Measurements from ENCODE around the gene PRKG1. TPM values are rescaled to one million over a fixed set of nuclear protein-coding genes. Genes with fewer than 3 reads are reported as not detected.
"Not testable (repeated sequence)": the region's sequence is repeated elsewhere in the genome, so short reads cannot be mapped to it uniquely, and the experiment has no call there.

PRKG1 gene
- total RNA-seq, 2 donors from 2014 or later: 0.42 TPM; not detected in 1

GRCh38 chr10:51257511-51258248 lies 183.4 kb downstream of the PRKG1 start:
- ATAC-seq (replicated peaks): no peak
- H3K4me1 Mint-ChIP-seq: no peaks in the 10 kb centered on the region

GRCh38 chr10:51260376-51260775 lies 186.1 kb downstream of the PRKG1 start:
- Mint-ChIP-seq H3K27ac (no peak overlapping the region), H3K27me3 (no peaks in the 10 kb centered on the region), H3K9me3 (no peaks in the 10 kb centered on the region), H3K4me1 (no peaks in the 10 kb centered on the region), H3K4me3 (no peak overlapping the region), H3K36me3 (ENCODE audit: low read depth) (no peaks in the 10 kb centered on the region)
- ATAC-seq (replicated peaks): no peak

More at GRCh38 chr10:51257511-51258248, 183.4 kb downstream of the PRKG1 start:
- Mint-ChIP-seq H3K36me3 (ENCODE audit: low read depth) (no peaks in the 10 kb centered on the region), H3K9me3 (no peaks in the 10 kb centered on the region), H3K27me3 (no peaks in the 10 kb centered on the region), H3K27ac (no peak overlapping the region), H3K4me3 (no peak overlapping the region)

- Mint-ChIP-seq H3K27me3 (no peaks in the 10 kb centered on the region), H3K9me3 (no peaks in the 10 kb centered on the region), H3K4me1 (no peaks in the 10 kb centered on the region), H3K4me3 (no peak overlapping the region), H3K27ac (no peak overlapping the region), H3K36me3 (ENCODE audit: low read depth) (no peaks in the 10 kb centered on the region)
- no peak for ATAC-seq (replicated peaks)
These were observed 192.2 kb downstream of the PRKG1 start for GRCh38 chr10:51266496-51266895.

DNA sequence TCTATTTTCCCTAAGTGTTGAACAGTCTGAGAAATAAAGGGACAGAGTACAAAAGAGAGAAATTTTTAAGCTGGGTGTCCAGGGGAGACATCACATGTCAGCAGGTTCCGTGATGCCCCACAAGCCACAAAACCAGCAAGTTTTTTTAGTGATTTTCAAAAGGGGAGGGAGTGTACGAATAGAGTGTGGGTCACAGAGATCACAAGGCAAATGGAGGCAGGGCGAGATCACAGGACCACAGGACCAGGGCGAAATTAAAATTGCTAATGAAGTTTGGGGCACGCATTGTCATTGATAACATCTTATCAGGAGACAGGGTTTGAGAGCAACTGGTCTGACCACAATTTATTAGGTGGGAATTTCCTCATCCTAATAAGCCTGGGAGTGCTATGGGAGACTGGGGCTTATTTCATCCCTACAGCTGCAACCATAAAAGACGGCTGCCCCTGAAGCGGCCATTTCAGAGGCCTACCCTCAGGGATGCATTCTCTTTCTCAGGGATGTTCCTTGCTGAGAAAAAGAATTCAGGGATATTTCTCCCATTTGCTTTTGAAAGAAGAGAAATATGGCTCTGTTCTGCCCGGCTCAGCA lies 193.8 kb downstream of the PRKG1 start:
- not testable (repeated sequence) for H3K9me3 Mint-ChIP-seq; H3K36me3 Mint-ChIP-seq (ENCODE audit: low read depth); ATAC-seq (replicated peaks); H3K4me3 Mint-ChIP-seq; H3K27me3 Mint-ChIP-seq; H3K4me1 Mint-ChIP-seq; H3K27ac Mint-ChIP-seq

DNA sequence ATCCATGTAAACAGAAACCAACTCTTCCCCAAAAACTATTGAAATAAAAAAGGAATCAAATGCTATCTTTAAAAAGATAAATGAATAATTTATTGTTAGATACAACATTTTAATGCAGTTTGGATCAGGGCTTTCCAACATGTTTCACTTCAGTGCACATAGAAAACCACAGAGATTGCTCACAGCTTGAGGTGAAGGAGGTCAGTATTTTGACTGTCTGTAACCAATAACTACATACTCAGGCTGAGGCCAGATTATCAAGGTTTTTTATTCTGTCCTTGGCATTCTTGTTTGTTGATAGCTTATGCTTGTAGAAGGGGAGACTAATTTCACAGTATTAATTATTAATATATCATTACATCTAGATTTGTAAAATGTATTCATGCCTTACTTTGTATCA lies 195.5 kb downstream of the PRKG1 start:
- Mint-ChIP-seq H3K36me3 (ENCODE audit: low read depth) (no peaks in the 10 kb centered on the region), H3K4me3 (no peak overlapping the region), H3K27me3 (no peaks in the 10 kb centered on the region), H3K9me3 (no peaks in the 10 kb centered on the region), H3K27ac (no peak overlapping the region), H3K4me1 (no peaks in the 10 kb centered on the region)
- ATAC-seq (replicated peaks): no peak

DNA sequence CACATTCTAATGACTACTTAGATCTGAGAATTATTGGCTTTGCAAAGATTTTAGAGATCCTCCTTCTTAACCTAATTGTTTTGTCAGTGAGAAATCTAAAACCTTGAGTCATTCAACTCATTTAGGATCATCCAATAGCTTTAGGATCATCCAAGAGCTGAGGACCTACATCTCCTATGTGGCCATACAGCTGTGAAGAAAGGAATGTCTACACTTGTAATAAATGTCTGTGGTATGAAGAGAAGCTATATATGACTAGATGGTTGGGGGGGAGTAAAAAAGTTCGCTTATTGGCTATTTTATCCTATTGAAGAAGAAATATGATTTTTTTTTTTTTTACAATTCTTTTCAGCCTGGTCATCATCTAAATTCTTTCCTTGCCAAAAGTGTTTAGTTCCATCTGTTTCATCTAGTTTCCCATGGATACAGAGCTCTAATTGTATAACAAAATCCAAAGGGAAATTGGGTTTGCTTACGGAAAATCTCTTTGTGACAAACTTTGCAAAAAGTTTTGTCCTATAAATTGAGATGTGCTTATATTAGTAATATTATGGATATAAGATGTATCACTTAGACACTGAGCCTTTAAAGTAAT lies 196.7 kb downstream of the PRKG1 start:
- Mint-ChIP-seq H3K36me3 (ENCODE audit: low read depth) (no peaks in the 10 kb centered on the region), H3K4me1 (no peaks in the 10 kb centered on the region), H3K4me3 (no peak overlapping the region), H3K27ac (no peak overlapping the region), H3K9me3 (peaks cover 3% of the 10 kb centered on the region), H3K27me3 (no peaks in the 10 kb centered on the region)
- ATAC-seq (replicated peaks): no peak

DNA sequence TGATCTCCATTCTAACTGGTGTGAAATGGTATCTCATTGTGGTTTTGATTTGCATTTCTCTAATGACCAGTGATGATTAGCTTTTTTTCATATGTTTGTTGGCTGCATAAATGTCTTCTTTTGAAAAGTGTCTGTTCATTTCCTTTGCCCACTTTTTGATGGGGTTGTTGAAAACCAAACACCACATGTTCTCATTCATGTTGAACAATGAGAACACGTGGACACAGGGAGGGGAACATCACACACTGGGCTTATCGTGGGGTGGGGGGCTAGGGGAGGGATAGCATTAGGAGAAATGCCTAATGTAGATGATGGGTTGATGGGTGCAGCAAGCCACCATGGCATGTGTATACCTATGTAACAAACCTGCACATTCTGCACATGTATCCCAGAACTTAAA lies 197.8 kb downstream of the PRKG1 start:
- not testable (repeated sequence) for H3K27ac Mint-ChIP-seq; ATAC-seq (replicated peaks)

DNA sequence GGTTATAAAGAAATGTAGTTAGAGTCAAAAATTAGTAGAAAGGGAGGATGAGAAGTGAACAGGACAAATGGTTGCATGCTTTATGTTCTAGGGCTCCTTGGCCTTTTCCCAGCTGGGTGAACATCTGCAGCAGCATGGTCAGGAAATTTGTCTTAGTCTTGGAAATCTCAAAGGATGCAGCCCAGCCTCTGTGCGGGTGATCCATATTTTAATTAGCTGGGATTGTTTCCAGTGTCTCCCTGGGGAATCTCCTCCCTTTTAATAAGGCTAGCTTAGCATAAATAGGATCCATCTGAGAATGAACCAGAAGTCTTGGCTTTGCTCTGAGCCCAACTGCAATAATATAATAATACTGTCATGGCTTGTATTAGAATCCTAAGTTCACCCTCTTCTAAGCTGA lies 198.3 kb downstream of the PRKG1 start:
- no peak for ATAC-seq (replicated peaks)
- no peak overlapping the region for H3K27ac Mint-ChIP-seq
- H3K4me1 Mint-ChIP-seq: no peaks in the 10 kb centered on the region
- peaks cover 3% of the 10 kb centered on the region for H3K9me3 Mint-ChIP-seq
- H3K4me3 Mint-ChIP-seq: no peak overlapping the region
- H3K36me3 Mint-ChIP-seq (ENCODE audit: low read depth): no peaks in the 10 kb centered on the region
- H3K27me3 Mint-ChIP-seq: no peaks in the 10 kb centered on the region

More for the DNA sequence above, 197.8 kb downstream of the PRKG1 start:
- H3K27me3 Mint-ChIP-seq; H3K36me3 Mint-ChIP-seq (ENCODE audit: low read depth); H3K9me3 Mint-ChIP-seq; H3K4me1 Mint-ChIP-seq; H3K4me3 Mint-ChIP-seq: not testable (repeated sequence)

DNA sequence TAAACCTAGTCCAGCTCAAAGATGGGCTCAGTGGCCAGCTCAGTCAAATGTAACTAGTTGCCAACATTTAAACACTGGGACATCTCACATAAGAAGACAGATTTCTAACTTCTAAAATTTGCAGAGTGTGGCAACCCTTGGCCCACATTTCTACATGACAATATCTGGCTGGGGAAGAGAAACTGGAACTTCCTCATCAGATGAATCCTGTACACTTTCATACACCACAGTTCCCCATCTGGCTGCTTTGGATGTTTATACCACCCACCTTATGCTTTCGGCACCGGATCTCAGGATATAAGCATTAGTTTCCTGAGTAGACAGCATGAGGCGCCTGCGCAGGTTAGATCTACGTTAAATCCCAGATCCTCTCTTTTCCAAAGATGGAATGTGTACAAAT lies 199.3 kb downstream of the PRKG1 start:
- Mint-ChIP-seq H3K27me3 (no peaks in the 10 kb centered on the region), H3K27ac (no peak overlapping the region), H3K36me3 (ENCODE audit: low read depth) (no peaks in the 10 kb centered on the region), H3K4me3 (no peak overlapping the region), H3K9me3 (peaks cover 3% of the 10 kb centered on the region), H3K4me1 (no peaks in the 10 kb centered on the region)
- no peak for ATAC-seq (replicated peaks)

- H3K36me3 Mint-ChIP-seq (ENCODE audit: low read depth); H3K27ac Mint-ChIP-seq; H3K27me3 Mint-ChIP-seq; H3K9me3 Mint-ChIP-seq; H3K4me3 Mint-ChIP-seq; ATAC-seq (replicated peaks); H3K4me1 Mint-ChIP-seq: not testable (repeated sequence)
These were observed 201.8 kb downstream of the PRKG1 start for GRCh38 chr10:51276097-51276496.

DNA sequence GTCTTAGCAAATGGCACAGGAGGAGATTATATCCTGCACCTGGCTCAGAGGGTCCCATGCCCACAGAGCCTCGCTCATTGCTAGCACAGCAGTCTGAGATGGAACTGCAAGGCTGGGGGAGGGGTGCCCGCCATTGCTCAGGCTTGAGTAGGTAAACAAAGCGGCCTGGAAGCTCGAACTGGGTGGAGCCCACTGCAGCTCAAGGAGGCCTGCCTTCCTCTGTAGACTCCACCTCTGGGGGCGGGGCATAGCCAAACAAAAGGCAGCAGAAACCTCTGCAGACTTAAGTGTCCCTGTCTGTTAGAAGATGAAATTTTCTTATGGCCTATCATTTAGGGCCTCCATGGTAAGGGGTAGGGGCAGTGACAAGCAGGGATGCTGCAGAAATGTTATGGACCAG lies 207.1 kb downstream of the PRKG1 start:
- H3K36me3 Mint-ChIP-seq (ENCODE audit: low read depth); H3K27me3 Mint-ChIP-seq; H3K4me1 Mint-ChIP-seq; H3K27ac Mint-ChIP-seq; H3K4me3 Mint-ChIP-seq; H3K9me3 Mint-ChIP-seq; ATAC-seq (replicated peaks): not testable (repeated sequence)

- H3K9me3 Mint-ChIP-seq: peaks cover 1% of the 10 kb centered on the region
- no peaks in the 10 kb centered on the region for H3K36me3 Mint-ChIP-seq (ENCODE audit: low read depth)
- H3K4me1 Mint-ChIP-seq: no peaks in the 10 kb centered on the region
- ATAC-seq (replicated peaks): no peak
- no peak overlapping the region for H3K27ac Mint-ChIP-seq
- H3K4me3 Mint-ChIP-seq: no peak overlapping the region
- peaks cover 3% of the 10 kb centered on the region for H3K27me3 Mint-ChIP-seq
These were observed 211.3 kb downstream of the PRKG1 start for GRCh38 chr10:51285601-51286000.

DNA sequence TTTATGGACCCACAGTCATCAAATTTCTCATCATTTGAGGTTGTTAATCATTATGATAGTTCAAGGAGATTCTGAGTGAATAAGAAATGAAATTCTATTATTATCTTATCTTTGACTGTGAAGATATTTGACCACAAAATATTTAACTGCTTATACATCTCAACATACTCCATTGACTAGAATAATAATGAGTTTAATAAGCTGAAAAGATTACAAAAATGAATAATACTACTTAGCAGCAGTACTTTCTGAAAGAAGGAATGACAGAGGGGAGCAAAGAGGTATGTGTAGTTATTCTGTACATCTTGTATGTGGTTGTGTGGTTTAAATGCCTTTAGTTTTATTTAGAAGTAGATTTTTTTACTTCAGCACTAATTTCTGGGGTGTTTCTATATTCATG lies 214.2 kb downstream of the PRKG1 start:
- H3K4me3 Mint-ChIP-seq: no peak overlapping the region
- peaks cover 3% of the 10 kb centered on the region for H3K27me3 Mint-ChIP-seq
- ATAC-seq (replicated peaks): no peak
- H3K4me1 Mint-ChIP-seq: no peaks in the 10 kb centered on the region
- no peaks in the 10 kb centered on the region for H3K36me3 Mint-ChIP-seq (ENCODE audit: low read depth)
- H3K27ac Mint-ChIP-seq: no peak overlapping the region
- H3K9me3 Mint-ChIP-seq: no peaks in the 10 kb centered on the region

DNA sequence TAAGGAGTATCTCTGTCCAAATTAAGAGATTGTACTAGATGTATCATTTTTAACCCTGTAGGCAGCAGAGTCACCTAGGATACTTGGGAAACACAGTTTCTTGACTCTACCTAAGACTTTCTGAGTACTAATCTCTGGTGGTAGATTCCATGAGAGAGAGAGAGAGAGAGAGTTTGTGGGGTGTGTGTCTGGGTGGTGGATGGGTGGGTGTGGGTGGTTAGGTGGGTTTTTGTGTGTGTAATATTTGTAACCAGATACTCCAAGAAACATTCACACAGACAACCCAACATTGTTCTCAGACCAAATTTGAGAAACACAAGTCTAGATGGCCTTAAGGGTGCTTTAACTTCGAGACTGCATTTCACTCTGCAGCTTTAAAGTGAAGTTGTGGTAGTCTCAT lies 215.2 kb downstream of the PRKG1 start:
- Mint-ChIP-seq H3K36me3 (ENCODE audit: low read depth) (no peaks in the 10 kb centered on the region), H3K9me3 (no peaks in the 10 kb centered on the region), H3K27me3 (peaks cover 3% of the 10 kb centered on the region), H3K27ac (no peak overlapping the region), H3K4me1 (no peaks in the 10 kb centered on the region), H3K4me3 (no peak overlapping the region)
- no peak for ATAC-seq (replicated peaks)

DNA sequence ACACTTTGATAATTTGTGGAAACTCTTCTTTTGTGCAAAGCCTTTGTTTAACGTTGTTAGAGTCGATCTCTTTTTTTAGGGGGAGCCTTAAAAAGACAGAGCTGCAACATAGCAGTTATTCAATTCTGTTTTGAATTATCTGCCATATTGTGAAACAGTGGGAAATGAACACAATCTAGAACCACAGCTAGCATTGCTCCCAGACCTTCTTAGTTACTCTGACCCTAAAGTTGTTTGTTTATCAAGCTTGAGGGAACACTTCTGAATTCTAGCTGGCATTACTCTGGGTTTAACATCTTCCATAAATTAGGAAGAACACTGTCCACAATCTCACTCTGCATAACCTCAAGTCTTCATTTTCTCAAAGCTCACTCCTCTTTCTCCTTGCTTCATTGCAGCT lies 217.7 kb downstream of the PRKG1 start:
- Mint-ChIP-seq H3K9me3 (no peaks in the 10 kb centered on the region), H3K4me3 (no peak overlapping the region), H3K4me1 (no peaks in the 10 kb centered on the region), H3K27me3 (peaks cover 3% of the 10 kb centered on the region), H3K27ac (no peak overlapping the region), H3K36me3 (ENCODE audit: low read depth) (no peaks in the 10 kb centered on the region)
- ATAC-seq (replicated peaks): no peak
